GM21717 (cell line): Measurements from ENCODE around the gene SPATA31E1.
"Not testable (repeated sequence)": the region's sequence is repeated elsewhere in the genome, so short reads cannot be mapped to it uniquely, and the experiment has no call there.

Source experiments
- ATAC-seq: cut with Tn5 transposase; IDR thresholded peaks from one replicate; pipeline ENCODE4 v1.9.1; 2021; ENCODE audit warnings: mild to moderate bottlenecking, moderate library complexity; ENCODE audit not compliant: unreplicated experiment

Gene SPATA31E1

DNA sequence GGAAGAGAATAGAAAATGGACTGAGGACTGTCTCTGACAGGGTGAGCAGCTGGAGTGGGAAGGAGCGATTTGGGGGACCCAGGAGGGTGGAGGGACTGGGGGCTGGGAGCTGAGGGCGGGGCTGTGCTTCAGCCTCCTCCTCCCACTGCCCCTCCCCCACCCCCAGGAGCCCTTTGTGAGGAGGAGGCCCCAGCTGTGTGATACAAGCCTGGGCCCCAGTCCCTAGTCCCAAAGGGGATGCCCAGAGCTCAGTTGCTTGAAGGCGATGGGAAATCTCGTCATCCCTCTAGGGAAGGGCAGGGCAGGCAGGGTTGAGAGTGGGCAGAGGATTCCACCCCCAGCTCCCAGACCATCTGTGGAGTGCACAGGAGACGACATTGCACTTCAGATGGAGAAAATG, at the start of gene SPATA31E1:
Gene SPATA31E1, plus strand, starts transcription at position 251 of the 400 bp plus-strand sequence. Its CDS starts 15 bp downstream, at position 266.
- no peak for ATAC-seq

DNA sequence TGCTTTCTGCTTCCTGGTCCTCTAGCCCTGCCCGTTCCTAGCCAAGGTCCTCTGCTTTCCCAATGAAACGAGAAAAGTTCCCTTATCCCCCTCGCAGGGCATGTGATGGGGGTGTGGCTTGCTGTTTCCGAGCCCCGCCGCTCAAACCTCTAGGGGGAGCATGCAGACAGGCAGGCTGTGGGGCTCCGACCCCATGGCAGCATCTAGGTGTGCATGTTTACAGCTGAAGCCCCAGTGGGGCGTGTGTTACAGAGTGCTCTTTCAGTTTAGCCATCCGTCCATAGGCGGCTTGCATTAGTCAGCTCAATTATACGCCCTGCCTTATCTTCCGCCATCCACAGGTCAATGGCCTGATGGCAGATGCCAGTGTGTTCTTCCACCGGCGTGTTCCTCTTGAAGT, 48.3 kb upstream of the SPATA31E1 start:
- no peak for ATAC-seq

DNA sequence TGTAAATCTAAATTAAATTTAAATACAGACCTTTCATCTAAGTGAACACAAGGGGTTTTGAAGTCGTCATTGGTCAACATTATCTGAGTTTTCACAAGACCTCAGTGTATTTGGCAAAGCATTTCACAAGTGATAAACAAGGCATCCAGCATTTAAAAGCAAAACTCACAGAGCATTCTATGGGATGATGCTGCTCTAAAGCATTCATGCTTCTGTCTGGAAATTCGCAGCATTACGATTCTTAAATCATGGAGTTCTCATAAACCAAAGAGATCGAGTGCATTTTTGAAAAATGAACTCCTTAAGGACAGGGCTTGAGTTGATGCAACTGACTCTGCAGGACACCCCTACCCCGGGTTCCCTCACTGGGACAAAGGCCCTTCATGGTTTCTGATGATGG, 46.1 kb upstream of the SPATA31E1 start:
- ATAC-seq = no peak

DNA sequence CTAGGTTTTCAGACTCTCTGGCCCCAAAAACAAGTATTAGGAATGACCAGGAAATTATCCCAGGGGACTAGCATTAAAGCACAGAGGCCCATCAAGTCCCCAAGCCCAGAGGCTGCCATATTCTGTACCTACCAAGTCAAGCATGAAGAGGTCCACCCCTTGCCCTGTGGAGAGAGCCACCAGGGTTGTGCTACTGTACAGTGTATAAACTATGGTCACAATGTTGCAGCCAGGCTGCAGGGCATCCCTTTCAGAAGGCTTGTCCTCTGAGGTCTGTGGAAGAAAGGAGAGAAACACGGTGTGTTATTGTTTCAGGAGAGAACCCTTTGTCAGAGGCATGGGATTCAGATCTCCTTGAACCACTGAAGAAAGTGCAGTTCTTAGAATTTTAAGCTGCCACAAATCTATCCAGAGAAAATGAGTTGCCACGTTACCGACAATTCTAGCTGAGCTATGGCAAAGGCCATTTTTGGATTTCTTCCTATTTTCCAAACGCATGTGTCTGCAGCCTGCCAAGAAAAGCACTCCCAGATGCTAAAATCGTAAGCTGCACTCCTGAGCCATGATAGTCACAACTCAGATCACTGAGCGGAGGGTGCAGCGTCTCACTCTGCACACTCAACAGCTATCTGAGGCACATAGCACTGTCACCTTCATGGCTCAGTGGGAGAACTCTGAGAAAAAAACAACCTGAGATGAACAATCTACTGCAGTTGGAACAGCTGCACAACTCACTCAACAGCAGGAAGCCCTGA, 45.5 kb upstream of the SPATA31E1 start:
- ATAC-seq = no peak

DNA sequence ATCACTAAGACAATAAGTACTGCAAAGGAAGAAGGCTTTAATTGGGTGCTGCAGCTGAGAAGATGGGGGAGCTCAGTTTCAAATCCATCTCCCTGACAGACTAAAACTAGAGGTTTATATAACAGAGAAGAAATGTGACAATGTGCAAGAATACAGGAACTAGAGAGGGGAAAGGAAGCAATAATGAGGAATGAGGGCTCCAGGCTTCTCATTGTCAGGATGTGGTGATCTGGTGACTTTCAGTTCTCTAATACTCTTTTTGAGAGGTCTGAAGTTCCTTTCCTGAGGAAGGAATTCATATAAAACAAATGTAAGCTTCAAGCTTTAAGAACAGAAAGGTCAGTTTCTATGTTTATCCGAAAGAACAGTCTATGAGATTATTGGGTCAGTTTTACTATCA, 42.5 kb upstream of the SPATA31E1 start:
- no peak for ATAC-seq

DNA sequence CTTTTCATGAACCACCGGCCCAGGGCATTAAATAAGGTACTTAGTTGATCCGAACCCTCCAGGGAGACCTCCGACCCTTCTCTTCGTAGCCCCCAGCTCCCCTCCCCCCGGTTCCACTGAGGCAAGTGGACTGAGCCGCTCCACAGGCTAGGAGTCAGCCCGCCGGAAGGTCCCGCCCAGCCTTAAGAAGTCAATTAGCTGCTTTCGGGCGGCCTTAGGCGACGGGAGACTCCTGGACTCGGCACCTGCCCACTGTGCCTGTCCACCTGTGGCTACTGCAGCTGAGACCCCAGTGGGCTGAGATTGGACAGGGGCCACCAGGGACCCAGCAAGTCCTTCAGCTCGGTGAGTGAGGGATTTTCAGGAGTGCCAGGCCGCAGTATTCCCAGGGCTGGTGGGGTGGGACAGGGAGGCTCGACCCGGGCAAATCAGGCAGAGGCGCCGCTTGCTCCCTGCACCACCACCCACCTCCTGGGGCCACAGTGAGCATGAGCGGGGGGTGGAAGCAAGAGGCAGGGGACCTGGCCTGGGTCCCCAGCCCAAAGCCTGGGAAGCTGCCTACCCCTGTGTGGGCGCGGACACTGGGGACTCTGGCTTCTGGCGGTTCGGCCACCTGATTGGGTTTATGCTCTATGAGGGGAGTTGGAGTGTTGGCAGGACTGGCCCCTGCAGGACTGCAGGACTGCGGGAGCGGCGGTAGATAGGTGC, 39.6 kb upstream of the SPATA31E1 start:
- ATAC-seq = no peak

DNA sequence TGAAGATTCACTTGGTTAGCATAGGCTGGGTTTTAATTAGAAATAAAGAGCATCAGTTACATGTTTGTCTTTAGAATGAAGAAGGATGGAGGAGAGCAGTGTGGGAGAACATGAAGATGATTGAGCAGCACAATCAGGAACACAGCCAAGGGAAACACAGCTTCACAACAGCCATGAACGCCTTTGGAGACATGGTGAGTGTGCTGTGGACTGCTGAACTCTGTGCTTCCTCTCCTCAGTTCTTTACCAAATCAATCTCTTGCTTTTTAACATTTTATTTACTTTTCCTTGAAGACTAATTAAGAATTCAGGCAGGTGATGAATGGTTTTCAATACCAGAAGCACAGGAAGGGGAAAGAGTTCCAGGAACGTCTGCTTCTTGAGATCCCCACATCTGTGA, 38.2 kb upstream of the SPATA31E1 start:
- ATAC-seq = no peak

DNA sequence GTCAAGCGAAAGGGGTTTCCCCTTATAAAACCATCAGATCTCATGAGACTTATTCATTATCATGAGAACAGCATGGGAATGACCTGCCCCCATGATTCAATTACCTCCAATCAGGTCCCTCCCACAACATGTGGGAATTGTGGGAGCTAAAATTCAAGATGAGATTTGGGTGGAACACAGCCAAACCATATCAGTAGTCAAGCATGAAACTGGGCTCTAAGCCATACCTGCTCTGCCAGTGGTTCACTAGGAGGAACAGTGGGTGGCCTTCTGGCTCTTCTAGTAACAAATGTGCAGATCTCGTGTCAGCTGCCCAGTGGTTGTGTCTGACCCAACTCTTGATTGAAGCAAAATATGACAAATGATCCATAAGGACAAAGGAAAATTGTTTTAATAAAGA, 34.9 kb upstream of the SPATA31E1 start:
- not testable (repeated sequence) for ATAC-seq

DNA sequence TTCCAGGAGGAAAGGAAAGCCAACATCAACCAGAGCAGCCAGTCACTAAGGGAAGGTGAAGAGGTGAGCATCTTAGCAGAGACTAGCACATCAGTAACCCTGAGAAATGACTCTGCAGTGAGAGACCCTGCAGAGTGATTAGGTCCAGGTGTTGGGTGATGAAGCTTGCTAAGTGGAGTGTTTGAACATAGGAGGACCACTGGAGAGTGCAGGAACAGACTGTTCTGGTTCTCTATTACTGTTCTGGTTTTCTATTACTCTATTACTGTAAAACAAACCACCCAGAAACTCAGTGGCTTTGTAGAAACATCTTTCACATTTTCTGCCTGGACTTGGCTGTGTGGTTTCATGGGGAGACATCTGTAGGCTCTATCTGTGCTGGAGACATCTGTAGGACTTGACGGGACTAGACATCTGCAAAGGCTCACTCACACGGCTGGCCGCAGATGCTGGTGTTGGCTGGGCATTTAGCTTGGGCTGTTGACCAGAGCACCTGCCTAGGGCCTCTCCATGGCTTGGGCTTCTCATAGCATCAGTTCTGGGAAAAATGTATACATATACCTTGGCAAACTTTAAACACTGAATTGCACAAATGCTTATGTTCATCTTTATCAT, 33.4 kb upstream of the SPATA31E1 start:
- no peak for ATAC-seq

DNA sequence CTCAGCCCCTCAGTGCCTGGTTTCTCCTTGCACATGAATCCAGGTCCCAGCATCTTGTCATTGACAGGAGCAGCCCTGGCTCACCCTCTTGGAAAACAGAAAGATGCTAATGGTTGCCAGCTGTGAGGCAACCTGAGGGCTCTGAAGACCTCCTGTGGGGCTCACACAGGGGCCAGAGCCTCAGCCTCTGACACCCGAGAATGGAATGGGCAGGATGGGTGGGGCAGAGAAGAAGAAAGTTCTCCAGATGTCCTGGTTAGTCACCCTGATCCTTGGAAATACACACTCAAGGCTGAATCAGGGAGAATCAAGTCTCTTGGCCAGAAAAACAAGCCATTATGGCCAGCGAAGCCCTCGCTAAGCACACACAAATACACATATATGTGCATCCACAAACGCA, 32.3 kb upstream of the SPATA31E1 start:
- no peak for ATAC-seq

DNA sequence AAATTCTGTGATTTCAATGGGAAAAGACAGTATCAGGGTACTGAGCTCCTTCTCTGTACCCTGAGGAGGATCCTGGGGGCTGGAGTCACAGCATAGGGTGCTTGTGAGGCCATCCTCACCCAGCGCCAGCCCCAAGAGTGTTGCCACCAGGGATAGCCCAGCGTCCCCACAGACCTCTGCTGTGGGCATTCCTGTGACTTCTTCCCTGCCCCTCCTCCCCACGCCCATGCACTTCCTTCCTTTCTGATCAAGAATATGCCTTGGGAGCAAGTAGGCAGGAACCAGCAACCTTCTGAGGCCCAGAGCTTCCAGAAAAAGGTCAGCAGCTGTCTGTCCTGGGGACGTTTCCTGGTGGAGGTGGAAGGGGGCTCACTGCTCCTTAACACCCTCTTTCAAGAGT, 31.5 kb upstream of the SPATA31E1 start:
- ATAC-seq = not testable (repeated sequence)

DNA sequence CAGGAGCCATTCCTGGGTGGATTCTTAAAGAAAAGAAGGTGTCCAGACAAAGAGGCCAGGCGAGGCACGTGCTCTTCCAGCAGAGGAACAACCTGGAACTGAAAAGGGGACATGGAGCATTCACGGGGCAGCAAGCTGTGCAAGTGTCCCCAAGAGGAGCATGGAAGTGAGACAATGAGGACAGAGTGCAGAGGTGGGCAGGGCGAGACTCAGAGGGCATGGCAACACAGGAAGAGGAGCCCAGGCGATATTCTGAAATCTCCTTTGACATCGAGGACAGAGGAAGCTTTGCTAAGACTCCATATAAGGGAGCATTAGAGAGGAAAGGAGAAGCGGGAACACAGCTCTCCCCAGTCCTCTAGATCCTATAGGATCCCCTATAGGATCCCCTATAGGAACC, 29.4 kb upstream of the SPATA31E1 start:
- no peak for ATAC-seq

DNA sequence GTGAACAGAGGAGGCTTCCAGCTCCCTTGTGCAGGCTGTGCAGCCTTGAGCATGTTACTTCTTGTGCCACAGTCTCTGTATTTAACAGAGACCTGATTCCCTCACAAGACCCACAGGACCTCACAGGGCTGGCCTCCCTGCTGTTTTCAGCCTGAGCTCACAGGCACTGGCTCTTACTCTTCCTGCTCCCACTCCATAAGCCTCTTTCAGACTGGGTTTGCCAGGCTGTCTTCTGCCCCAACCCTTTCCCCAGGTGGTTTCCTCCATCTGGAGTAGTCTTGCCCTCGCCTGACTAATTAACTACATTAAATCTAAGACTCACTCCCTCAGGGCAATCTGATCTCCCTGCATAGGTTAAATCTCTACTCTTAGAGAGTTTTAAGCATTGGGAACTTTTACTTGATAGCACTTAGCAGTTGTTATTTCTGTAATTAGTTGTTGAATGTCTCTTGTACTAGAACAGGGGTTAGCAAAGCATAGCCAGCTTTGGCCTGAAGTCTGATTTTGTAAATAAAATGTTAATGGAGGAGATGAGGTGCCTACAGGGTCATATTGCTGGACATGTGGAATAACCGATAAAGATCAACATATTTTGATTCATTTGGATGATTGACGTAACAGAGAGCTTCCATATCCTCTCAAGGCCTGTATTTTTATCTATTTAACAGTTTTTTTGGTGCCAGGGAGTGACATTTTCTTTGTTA, 28.6 kb upstream of the SPATA31E1 start:
- no peak for ATAC-seq

DNA sequence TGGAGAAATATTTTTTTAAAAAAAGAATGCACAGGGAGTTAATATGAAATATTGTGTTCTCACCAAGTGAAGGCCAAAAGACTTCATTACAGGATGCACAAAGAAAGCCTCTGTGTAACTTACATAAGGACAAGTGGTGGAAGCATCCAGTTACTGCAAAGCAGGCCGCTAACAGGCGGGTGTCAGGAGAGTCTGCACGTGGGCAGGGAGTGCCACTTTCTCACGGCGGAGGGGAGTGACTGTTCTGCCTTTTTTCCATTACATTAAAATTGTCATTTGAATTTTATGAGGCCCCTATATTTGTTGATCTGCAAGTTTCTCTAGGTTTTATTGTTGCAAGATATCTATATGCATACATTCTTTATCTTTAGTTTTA, 28.1 kb upstream of the SPATA31E1 start:
- ATAC-seq = no peak

DNA sequence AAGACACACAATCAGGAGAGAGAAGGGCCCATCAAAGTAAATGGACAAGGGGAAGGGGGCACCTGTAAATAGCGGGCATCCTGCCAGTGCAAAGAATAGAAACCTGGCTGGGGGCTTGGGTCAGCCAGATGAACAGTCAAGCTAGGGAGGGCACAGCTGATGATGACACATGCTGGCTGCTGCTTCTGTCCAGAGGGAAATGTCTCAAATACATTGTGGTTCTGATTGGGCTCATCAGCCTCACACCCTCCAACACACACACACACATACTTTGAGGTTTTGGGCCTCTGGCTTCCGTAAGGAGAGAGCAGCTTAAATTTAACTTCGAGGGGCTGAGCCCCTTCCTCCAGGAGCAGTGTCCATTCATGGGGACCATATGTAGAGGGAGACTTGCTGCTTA, 27.6 kb upstream of the SPATA31E1 start:
- no peak for ATAC-seq

DNA sequence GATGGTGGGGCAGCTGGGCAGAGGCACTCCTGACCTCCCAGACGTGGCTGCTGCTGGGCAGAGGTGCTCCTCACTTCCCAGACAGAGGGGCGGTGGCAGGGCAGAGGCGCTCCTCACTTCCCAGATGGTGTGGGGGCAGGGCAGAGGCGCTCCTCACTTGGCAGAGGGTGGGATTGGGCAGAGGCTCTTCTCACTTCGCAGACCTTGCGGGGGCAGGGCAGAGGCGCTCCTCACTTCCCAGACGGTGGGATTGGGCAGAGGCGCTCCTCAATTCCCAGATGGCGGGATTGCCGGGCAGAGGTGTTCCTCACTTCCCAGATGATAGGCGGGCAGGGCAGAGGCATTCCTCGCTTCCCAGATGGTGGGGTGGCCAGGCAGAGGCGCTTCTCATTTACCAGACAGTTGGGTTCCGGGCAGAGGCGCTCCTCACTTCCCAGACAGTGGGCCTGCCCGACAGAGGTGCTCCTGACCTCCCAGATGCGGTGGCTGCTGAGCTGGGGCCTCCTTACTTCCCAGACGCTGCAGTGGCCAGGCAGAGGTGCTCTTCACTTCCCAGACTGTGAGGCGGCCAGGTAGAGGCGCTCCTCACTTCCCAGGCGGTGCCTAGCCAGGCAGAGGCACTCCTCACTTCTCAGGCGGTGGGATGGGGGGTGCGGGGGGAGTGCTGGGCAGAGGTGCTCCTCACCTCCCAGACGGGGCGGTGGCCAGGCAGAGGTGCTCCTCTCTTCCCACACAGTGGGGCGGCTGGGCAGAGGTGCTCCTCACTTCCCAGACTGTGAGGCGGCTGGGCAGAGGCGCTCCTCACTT, 25.3 kb upstream of the SPATA31E1 start:
- no peak for ATAC-seq

DNA sequence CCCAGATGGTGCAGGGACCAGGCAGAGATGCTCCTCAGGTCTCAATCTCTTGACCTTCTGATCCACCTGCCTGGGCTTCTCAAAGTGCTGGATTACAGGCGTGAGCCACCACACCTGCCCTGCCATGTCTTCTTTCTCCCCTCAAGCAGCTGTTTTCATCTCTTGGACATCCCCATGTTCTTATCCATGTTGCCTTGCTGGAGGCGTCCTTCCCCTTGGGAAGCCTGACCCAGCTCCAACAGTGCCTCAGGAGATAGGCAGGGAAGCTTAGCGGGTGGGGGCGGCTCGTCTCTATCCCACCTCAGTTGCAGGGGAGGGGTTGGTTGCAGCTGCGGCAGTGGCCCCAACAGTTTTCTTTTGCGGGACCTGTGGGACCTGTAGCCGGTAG, 24.7 kb upstream of the SPATA31E1 start:
- ATAC-seq = no peak

DNA sequence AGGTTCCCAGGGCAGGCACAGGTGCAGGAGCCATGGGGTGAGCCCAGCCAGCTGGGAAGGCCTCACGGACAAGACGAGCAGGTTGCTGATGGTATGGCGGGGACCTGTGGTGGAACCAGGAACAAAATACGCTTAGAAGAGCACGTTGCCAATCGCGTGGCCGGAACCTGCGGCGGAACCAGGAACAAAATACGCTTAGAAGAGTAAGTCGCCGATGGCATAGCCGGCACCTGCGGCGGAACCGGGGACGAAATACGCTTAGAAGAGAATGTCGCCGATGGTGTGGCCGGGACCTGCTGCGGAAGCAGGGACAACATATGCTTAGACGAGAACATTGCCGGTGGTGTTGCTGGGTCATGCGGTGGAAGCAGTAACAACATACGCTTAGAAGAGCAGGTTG, 23.5 kb upstream of the SPATA31E1 start:
- ATAC-seq = no peak

DNA sequence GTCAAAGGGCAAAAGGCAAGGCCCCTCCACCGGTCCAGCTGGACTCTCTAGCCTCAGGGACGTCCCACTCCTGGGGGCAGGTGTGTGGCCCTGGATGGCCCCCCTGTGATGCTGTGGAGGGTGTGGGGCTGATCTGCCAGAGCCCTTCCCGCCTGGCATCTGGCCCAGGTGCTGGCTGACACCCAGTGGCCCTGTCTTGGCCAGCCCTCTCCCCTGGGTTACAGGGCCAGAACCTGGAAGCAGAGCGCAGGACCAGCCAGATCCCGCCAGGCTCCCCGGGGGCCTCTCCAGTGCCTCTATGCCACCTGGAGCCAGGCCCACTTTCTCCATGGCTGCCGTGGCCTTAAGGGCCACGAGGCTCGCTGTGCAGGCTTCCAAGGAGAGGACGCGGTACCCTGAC, 22.9 kb upstream of the SPATA31E1 start:
- no peak for ATAC-seq

DNA sequence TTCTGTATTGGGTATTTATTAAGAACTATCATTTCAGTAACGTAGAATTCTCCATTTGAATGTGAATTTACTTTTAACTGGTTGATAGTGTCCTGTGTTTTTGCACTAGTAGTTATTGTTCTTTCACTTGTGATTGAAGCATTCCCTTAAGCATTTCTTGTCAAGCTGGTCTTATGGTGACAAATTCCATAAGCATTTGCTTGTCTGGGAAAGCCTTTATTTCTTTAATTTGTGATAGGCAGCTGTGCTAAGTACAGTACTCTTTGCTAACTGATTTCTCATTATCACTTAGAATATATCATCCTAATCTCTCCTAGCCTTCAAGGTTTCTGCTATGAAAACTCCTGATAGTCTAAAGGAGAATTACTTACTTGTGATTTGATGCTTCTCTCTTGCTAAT, 21.3 kb upstream of the SPATA31E1 start:
- no peak for ATAC-seq
